ENCODE data around the gene SRPRB.

The SRPRB gene

DNA sequence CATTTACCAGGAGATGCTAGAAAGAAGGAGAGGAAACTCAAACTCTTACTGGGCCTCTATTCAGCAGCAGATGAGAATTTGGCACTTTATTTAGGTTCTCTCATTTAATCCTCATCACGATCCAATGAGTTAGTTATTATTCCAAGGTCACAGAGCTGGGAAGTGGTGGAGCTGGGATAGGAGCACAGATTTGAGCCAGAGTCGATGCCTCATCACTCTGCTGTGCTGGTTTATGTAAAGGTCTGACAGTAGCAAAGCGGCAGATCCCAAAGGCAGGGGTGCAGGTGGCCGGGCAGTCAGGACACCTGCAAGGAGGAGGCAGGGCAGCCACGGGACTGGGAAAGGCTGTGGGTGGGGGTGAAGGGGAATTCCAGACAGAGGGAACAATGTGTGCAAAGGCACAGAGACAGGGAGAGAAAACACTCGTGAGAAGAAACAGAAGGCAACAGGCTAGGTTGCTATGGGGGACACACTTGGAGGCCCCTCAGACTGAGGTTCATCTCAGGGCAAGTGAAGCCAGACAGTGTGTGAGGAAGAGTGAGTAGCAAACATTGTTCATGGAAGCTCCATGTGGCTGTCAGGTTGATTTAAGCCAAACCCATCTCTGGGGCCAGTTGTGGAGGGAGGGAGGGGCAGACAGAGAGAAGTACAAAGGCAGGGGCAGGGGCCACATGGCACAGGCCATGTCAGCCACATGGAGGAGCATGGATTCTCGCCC, 63.3 kb downstream of the SRPRB start:
- no peak for DNase-seq (ENCODE audit: low read depth)

DNA sequence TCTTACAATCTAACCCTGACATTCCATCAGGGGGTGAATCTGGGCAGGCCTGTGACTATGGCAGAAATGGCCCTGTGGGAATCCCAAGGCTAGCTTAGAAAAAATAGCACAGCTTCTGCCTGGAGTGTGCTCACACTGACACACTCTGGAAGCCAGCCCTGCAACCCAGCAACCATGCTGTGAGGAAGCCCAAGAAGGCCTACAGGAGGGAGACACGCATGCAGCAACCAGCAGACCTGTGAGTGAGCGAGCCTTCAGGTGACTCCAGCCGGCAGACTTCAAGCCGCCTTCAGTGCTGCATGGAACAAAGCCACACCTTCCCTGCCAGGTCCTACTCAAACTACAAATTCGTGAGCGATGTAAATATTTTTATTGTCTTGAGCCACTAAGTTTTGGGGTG, 64.0 kb downstream of the SRPRB start:
- no peak for DNase-seq (ENCODE audit: low read depth)

DNA sequence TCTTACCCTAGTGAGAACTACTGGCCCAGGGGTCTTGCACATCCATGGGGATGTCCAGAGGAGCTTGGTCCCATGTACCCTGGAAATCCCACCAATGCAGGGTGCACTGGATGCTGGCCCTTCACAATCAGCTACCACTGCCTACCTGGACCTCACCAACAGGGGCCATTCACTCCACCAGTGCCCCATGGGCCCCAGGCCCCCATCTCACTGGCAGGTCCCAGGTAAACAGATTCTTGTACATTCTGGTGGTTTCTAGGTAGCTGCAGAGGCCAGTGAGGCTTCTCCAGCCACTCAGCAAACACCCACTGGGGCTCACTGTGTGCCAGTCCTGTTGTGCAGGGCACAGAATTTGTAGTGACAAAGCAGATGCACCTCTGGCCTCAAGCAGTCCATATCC, 65.2 kb downstream of the SRPRB start:
- DNase-seq (ENCODE audit: low read depth): no peak
